Activated naive CD8-positive, alpha-beta T cell (primary cell): ENCODE results near the gene TNFRSF4.
"Not testable (repeated sequence)": the region's sequence is repeated elsewhere in the genome, so short reads cannot be mapped to it uniquely, and the experiment has no call there.

ENCODE experiments used
- H3K27ac Mint-ChIP-seq: one replicate; pipeline ENCODE4 v1.8.0; 2021; ENCODE audit warnings: mixed read lengths
- H3K27me3 Mint-ChIP-seq: one replicate; pipeline ENCODE4 v1.8.0; 2021; ENCODE audit warnings: mixed read lengths
- H3K36me3 Mint-ChIP-seq: one replicate; pipeline ENCODE4 v1.8.0; 2021; ENCODE audit warnings: mixed read lengths
- H3K4me1 Mint-ChIP-seq: one replicate; pipeline ENCODE4 v1.8.0; 2021; ENCODE audit warnings: low read depth, mixed read lengths
- H3K4me3 Mint-ChIP-seq: one replicate; pipeline ENCODE4 v1.8.0; 2021; ENCODE audit warnings: mild to moderate bottlenecking, mixed read lengths
- H3K9me3 Mint-ChIP-seq: one replicate; pipeline ENCODE4 v1.8.0; 2021; ENCODE audit warnings: low read depth, mixed read lengths

TNFRSF4 gene

DNA sequence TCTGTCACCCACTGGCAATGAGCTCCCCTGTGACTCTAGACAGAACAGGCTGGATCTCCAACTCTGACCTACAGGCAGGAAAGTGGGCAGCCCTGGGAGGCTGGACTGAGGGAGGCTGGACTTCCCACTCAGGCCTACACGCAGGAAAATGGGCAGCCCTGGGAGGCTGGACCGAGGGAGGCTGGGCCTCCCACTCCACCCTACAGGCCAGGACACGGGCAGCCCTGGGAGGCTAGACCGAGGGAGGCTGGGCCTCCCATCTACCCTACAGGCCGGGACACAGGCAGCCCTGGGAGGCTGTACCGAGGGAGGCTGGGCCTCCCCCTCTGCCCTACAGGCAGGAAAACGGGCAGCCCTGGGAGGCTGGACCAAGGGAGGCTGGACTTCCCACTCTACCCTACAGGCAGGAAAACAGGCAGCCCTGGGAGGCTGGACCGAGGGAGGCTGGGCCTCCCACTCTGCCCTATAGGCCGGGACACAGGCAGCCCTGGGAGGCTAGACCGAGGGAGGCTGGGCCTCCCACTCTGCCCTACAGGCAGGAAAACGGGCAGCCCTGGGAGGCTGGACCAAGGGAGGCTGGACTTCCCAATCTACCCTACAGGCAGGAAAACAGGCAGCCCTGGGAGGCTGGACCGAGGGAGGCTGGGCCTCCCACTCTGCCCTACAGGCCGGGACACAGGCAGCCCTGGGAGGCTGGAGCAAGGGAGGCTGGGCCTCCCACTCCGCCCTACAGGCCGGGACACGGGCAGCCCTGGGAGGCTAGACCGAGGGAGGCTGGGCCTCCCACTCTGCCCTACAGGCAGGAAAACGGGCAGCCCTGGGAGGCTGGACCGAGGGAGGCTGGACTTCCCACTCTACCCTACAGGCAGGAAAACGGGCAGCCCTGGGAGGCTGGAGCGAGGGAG lies 34.3 kb upstream of the TNFRSF4 start:
- H3K27me3 Mint-ChIP-seq, H3K27ac Mint-ChIP-seq: not testable (repeated sequence)
- peaks cover 13% of the 10 kb centered on the region for H3K4me1 Mint-ChIP-seq

DNA sequence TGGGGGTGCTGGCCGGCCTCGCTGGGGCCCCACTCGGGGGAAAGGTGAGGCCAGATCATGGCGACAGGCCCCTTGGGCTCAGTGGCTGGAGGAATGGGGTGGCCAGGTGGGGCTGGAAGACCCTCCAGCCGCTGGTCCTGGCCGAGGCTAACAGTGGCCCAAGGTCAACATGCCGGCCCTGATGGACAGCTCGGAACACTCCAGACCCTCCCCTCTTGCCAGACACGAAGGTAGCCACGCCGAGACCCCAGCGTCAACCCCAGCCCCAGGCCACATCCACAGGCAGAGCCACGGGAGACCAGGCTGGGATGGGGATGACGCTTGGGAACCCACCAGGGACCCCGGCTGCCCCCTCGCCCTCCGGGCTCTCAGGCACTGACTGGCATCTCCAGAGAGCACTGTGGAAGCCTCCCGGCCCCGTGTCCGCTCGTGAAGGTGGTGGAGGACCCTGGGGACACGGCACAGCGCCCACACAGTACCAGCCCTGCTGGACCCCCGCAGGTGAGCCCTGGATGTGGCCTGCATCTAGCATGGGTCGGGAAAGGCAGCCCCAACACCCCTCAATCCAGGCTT lies 33.5 kb upstream of the TNFRSF4 start:
- H3K27ac Mint-ChIP-seq: no peak overlapping the region
- no peaks in the 10 kb centered on the region for H3K9me3 Mint-ChIP-seq
- H3K36me3 Mint-ChIP-seq: no peaks in the 10 kb centered on the region
- H3K4me3 Mint-ChIP-seq: no peak overlapping the region
- no peaks in the 10 kb centered on the region for H3K27me3 Mint-ChIP-seq
- H3K4me1 Mint-ChIP-seq: peaks cover 12% of the 10 kb centered on the region

More for the DNA sequence above, 34.3 kb upstream of the TNFRSF4 start:
- not testable (repeated sequence) for H3K9me3 Mint-ChIP-seq, H3K4me3 Mint-ChIP-seq, H3K36me3 Mint-ChIP-seq

- no peaks in the 10 kb centered on the region for H3K36me3 Mint-ChIP-seq
- H3K4me3 Mint-ChIP-seq: no peak within 1 kb of the TSS
- H3K27me3 Mint-ChIP-seq: no peaks in the 10 kb centered on the region
- H3K4me1 Mint-ChIP-seq: peaks cover 12% of the 10 kb centered on the region
- no peak within 1 kb of the TSS for H3K27ac Mint-ChIP-seq
- no peaks in the 10 kb centered on the region for H3K9me3 Mint-ChIP-seq
These were observed 32.8 kb upstream of the TNFRSF4 start, which contains the start of gene C1QTNF12 for GRCh38 chr1:1246577-1247340. TSS of gene C1QTNF12 (minus strand) at chr1:1246722. CDS start at chr1:1246690, 32 bp downstream.

GRCh38 chr1:1245817-1246576 lies 32.0 kb upstream of the TNFRSF4 start:
- Mint-ChIP-seq H3K4me1 (peaks cover 10% of the 10 kb centered on the region), H3K27me3 (no peaks in the 10 kb centered on the region), H3K36me3 (no peaks in the 10 kb centered on the region), H3K4me3 (no peak overlapping the region), H3K9me3 (no peaks in the 10 kb centered on the region), H3K27ac (no peak overlapping the region)

DNA sequence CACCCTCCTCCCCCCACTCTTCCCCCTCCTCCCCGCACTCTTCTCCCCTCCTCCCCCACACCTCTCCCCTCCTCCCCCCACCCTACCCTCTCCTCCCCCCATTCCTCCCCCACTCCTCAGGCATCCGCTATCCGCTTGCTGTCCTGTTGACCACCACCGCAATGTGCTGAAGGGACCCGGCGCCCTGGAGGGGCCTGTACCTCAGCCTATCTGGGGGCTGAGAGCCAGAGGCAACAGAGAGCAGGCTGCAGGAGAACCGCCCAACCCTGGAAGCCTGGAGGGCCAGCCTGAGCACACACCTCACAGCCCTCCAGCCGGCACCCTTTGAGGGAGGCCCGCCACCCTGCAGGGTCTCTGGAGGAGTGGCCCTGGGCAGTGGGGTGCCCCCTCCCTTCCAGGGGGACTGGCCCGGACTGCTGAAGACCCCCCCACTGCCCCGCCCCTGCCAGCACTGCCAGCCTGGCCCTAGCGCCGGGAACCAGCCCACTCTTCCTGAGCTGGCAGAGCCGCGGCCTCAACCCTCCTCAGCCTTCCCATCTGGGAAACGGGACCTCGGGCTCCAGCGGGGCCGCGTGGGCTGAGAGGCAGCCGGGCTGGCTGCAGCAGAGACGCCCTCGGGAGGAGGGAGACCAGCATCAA lies 31.3 kb upstream of the TNFRSF4 start:
- Mint-ChIP-seq H3K36me3 (no peaks in the 10 kb centered on the region), H3K4me1 (peaks cover 7% of the 10 kb centered on the region), H3K9me3 (no peaks in the 10 kb centered on the region), H3K4me3 (no peak overlapping the region), H3K27ac (no peak overlapping the region), H3K27me3 (no peaks in the 10 kb centered on the region)

- H3K36me3 Mint-ChIP-seq: no peaks in the 10 kb centered on the region
- H3K4me1 Mint-ChIP-seq: no peaks in the 10 kb centered on the region
- no peak overlapping the region for H3K4me3 Mint-ChIP-seq
- no peak overlapping the region for H3K27ac Mint-ChIP-seq
- H3K9me3 Mint-ChIP-seq: no peaks in the 10 kb centered on the region
- no peaks in the 10 kb centered on the region for H3K27me3 Mint-ChIP-seq
These were observed 30.3 kb upstream of the TNFRSF4 start for GRCh38 chr1:1244192-1244811.

GRCh38 chr1:1243807-1244191 lies 29.8 kb upstream of the TNFRSF4 start:
- Mint-ChIP-seq H3K9me3 (no peaks in the 10 kb centered on the region), H3K36me3 (no peaks in the 10 kb centered on the region), H3K27ac (no peak overlapping the region), H3K4me3 (no peak overlapping the region), H3K27me3 (no peaks in the 10 kb centered on the region), H3K4me1 (no peaks in the 10 kb centered on the region)

DNA sequence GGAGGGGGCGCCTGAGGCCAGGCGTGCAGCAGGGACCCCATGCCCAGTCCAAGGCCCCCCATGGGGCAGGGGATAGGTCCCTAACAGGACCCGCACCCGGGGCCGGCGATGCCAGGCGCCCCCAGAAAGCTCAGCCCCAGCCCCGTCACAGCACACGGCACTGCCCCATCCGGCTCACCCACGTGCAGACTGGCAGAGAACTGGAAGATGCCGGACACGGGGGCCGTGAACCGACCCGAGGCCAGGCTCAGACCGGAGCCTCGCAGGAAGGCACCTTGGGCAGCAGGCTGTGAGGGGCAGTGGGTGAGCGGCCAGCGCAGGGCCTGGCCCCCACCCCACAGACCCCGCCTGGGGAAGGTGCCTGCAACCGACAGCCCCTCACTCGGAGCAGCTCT lies 29.3 kb upstream of the TNFRSF4 start:
- no peak overlapping the region for H3K4me3 Mint-ChIP-seq
- no peak overlapping the region for H3K27ac Mint-ChIP-seq
- H3K27me3 Mint-ChIP-seq: no peaks in the 10 kb centered on the region
- H3K36me3 Mint-ChIP-seq: no peaks in the 10 kb centered on the region
- no peaks in the 10 kb centered on the region for H3K4me1 Mint-ChIP-seq
- no peaks in the 10 kb centered on the region for H3K9me3 Mint-ChIP-seq

DNA sequence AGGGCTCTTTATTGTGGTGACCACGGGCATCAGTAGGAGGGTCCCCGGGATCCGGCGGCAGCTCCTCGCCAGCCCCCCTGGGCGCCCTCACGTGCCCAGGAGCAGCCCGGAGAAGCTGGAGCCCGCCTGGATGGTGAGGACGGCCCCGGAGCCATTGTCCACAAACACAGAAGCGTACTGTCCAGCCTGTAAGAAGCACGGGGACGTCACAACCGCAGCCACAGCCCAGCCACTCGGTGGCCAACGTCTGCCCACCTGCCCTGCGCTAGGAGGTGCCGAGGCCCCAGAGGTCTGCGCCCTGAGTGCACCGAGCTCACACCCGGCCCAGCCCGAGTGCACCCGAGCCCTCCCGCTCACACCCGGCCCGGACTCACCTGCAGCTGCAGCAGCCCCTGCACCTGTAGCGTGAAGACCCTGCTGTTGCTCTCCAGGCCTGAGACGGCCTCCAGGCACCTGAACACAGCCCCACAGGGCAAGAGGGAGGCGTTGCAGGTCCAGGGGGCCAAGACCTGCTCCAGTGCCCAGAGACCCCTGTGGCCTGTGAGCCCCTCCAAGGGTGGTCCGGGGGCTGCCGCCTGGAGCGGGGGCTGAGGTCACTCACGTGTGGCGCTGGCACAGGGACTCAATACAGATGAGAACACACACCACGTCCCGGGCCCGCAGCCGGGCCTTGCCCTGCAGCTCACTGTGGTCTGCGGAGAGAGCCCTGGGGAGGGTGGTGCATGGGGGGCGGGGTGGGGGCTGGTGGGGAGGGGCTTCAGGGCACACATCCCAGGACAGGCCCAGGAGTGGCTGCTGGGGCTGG lies 28.7 kb upstream of the TNFRSF4 start:
- no peak overlapping the region for H3K27ac Mint-ChIP-seq
- H3K4me1 Mint-ChIP-seq: no peaks in the 10 kb centered on the region
- H3K9me3 Mint-ChIP-seq: no peaks in the 10 kb centered on the region
- H3K36me3 Mint-ChIP-seq: no peaks in the 10 kb centered on the region
- no peak overlapping the region for H3K4me3 Mint-ChIP-seq
- no peaks in the 10 kb centered on the region for H3K27me3 Mint-ChIP-seq

GRCh38 chr1:1241588-1242219 lies 27.8 kb upstream of the TNFRSF4 start:
- Mint-ChIP-seq H3K27ac (no peak overlapping the region), H3K27me3 (no peaks in the 10 kb centered on the region)

GRCh38 chr1:1240822-1241587 lies 27.1 kb upstream of the TNFRSF4 start:
- no peaks in the 10 kb centered on the region for H3K27me3 Mint-ChIP-seq
- H3K36me3 Mint-ChIP-seq: no peaks in the 10 kb centered on the region
- no peaks in the 10 kb centered on the region for H3K9me3 Mint-ChIP-seq
- H3K27ac Mint-ChIP-seq: no peak overlapping the region
- no peaks in the 10 kb centered on the region for H3K4me1 Mint-ChIP-seq
- no peak overlapping the region for H3K4me3 Mint-ChIP-seq

More at GRCh38 chr1:1241588-1242219, 27.8 kb upstream of the TNFRSF4 start:
- Mint-ChIP-seq H3K36me3 (no peaks in the 10 kb centered on the region), H3K9me3 (no peaks in the 10 kb centered on the region), H3K4me3 (no peak overlapping the region), H3K4me1 (no peaks in the 10 kb centered on the region)

GRCh38 chr1:1240348-1240732 lies 26.4 kb upstream of the TNFRSF4 start:
- Mint-ChIP-seq H3K4me1 (no peaks in the 10 kb centered on the region), H3K36me3 (no peaks in the 10 kb centered on the region), H3K27me3 (no peaks in the 10 kb centered on the region), H3K9me3 (no peaks in the 10 kb centered on the region), H3K27ac (no peak overlapping the region), H3K4me3 (no peak overlapping the region)
